ENCODE measurements around the gene KIRREL3.

KIRREL3 gene

GRCh38 chr11:126512251-126512650, 488.3 kb downstream of the KIRREL3 start:
- CTCF ChIA-PET: no interaction called here
- DNase-seq (ENCODE audit: low read depth, low spot score): no peak
- no peak overlapping the region for H3K4me3 ChIP-seq (ENCODE audit: low read depth, low read length)
- TF ChIP-seq CTCF (IDR thresholded peaks at IDR 0.05; ENCODE audit: insufficient read depth, low read length, missing control alignments): no peak
- POLR2A ChIA-PET: no interaction called here

- TF ChIP-seq CTCF (IDR thresholded peaks at IDR 0.05; ENCODE audit: insufficient read depth, low read length, missing control alignments): no peak
- POLR2A ChIA-PET: no interaction called here
- CTCF ChIA-PET: interaction anchor here (1.2 kb wide), 1 partner anchor 31 kb away, joined by 3 read pairs; no protein-coding TSS in a partner anchor
- H3K4me3 ChIP-seq (ENCODE audit: low read depth, low read length): no peak overlapping the region
- no peak for DNase-seq (ENCODE audit: low read depth, low spot score)
Observed at GRCh38 chr11:126511475-126512115, 489.0 kb downstream of the KIRREL3 start.

- H3K4me3 ChIP-seq (ENCODE audit: low read depth, low read length): no peak overlapping the region
- CTCF ChIA-PET: interaction anchor here (0.6 to 1.2 kb wide), 2 partner anchors 30 to 331 kb away, joined by 3 read pairs; no protein-coding TSS in a partner anchor
- no peak for TF ChIP-seq CTCF (IDR thresholded peaks at IDR 0.05; ENCODE audit: insufficient read depth, low read length, missing control alignments)
- POLR2A ChIA-PET: no interaction called here
- DNase-seq (ENCODE audit: low read depth, low spot score): no peak
Observed at GRCh38 chr11:126510621-126511370, 489.8 kb downstream of the KIRREL3 start.

- DNase-seq (ENCODE audit: low read depth, low spot score): no peak
- H3K4me3 ChIP-seq (ENCODE audit: low read depth, low read length): no peak overlapping the region
- ChIA-PET POLR2A (no interaction called here), CTCF (interaction anchor here (2.7 kb wide), 1 partner anchor 27 kb away, joined by 8 read pairs; no protein-coding TSS in a partner anchor)
- TF ChIP-seq CTCF (IDR thresholded peaks at IDR 0.05; ENCODE audit: insufficient read depth, low read length, missing control alignments): no peak
Observed at GRCh38 chr11:126507646-126508045, 492.9 kb downstream of the KIRREL3 start.

GRCh38 chr11:126506789-126507188, 493.8 kb downstream of the KIRREL3 start:
- H3K4me3 ChIP-seq (ENCODE audit: low read depth, low read length): no peak overlapping the region
- POLR2A ChIA-PET: no interaction called here
- no peak for DNase-seq (ENCODE audit: low read depth, low spot score)
- CTCF ChIA-PET: no interaction called here
- no peak for TF ChIP-seq CTCF (IDR thresholded peaks at IDR 0.05; ENCODE audit: insufficient read depth, low read length, missing control alignments)

GRCh38 chr11:126502982-126503381, 497.6 kb downstream of the KIRREL3 start:
- TF ChIP-seq CTCF (IDR thresholded peaks at IDR 0.05; ENCODE audit: insufficient read depth, low read length, missing control alignments): no peak
- ChIA-PET CTCF (interaction anchor here (1.6 to 2.4 kb wide), 2 partner anchors 22 to 193 kb away, joined by 3 to 13 read pairs; no protein-coding TSS in a partner anchor), POLR2A (no interaction called here)
- no peak overlapping the region for H3K4me3 ChIP-seq (ENCODE audit: low read depth, low read length)
- DNase-seq (ENCODE audit: low read depth, low spot score): no peak
